HK-2 (cell line): ENCODE measurements around the gene COL18A1.
A peak's percentile ranks its signal among the peaks of the same experiment; 100 is the strongest.

Experiments used
- DNase-seq: peaks from one replicate; pipeline ENCODE4 v3.0.0-alpha.2; 2018; ENCODE audit not compliant: unreplicated experiment

Gene COL18A1

GRCh38 chr21:45507888-45508508 lies 103.0 kb downstream of the COL18A1 start:
- DNase-seq: no peak

- DNase-seq: no peak
Measured at GRCh38 chr21:45508607-45509565, 103.9 kb downstream of the COL18A1 start.

GRCh38 chr21:45509566-45510465 lies 104.9 kb downstream of the COL18A1 start:
- DNase-seq: no peak

GRCh38 chr21:45510466-45510955 lies 105.5 kb downstream of the COL18A1 start:
- DNase-seq: no peak

GRCh38 chr21:45511007-45511406 lies 106.0 kb downstream of the COL18A1 start:
- DNase-seq: no peak

- DNase-seq: no peak
Measured at GRCh38 chr21:45511661-45512431, 106.9 kb downstream of the COL18A1 start.

GRCh38 chr21:45512626-45513002 lies 107.6 kb downstream of the COL18A1 start:
- no peak for DNase-seq

- peak; percentile 32 for DNase-seq
Measured at GRCh38 chr21:45513003-45513717, 108.2 kb downstream of the COL18A1 start.

GRCh38 chr21:45513741-45514310 lies 108.9 kb downstream of the COL18A1 start:
- DNase-seq: no peak

- DNase-seq: no peak
Measured at GRCh38 chr21:45514311-45515021, 109.5 kb downstream of the COL18A1 start.

GRCh38 chr21:45515241-45516061 lies 110.5 kb downstream of the COL18A1 start:
- DNase-seq: no peak

- no peak for DNase-seq
Measured at GRCh38 chr21:45516071-45516670, 111.2 kb downstream of the COL18A1 start.

- DNase-seq: no peak
Measured at GRCh38 chr21:45516671-45517151, 111.7 kb downstream of the COL18A1 start.

- DNase-seq: no peak
Measured at GRCh38 chr21:45517249-45518065, 112.5 kb downstream of the COL18A1 start.

- no peak for DNase-seq
Measured at GRCh38 chr21:45518742-45519141, 113.8 kb downstream of the COL18A1 start.

- DNase-seq: no peak
Measured at GRCh38 chr21:45519182-45519581, 114.2 kb downstream of the COL18A1 start.

- DNase-seq: no peak
Measured at GRCh38 chr21:45521241-45521640, 116.3 kb downstream of the COL18A1 start.
